ENCODE data around the gene ATP5ME. TPM values are rescaled to one million over a fixed set of nuclear protein-coding genes. Genes with fewer than 3 reads are reported as not detected.

The ATP5ME gene
- total RNA-seq, 2 experiments from 2014 or later: 254 to 257 TPM

DNA sequence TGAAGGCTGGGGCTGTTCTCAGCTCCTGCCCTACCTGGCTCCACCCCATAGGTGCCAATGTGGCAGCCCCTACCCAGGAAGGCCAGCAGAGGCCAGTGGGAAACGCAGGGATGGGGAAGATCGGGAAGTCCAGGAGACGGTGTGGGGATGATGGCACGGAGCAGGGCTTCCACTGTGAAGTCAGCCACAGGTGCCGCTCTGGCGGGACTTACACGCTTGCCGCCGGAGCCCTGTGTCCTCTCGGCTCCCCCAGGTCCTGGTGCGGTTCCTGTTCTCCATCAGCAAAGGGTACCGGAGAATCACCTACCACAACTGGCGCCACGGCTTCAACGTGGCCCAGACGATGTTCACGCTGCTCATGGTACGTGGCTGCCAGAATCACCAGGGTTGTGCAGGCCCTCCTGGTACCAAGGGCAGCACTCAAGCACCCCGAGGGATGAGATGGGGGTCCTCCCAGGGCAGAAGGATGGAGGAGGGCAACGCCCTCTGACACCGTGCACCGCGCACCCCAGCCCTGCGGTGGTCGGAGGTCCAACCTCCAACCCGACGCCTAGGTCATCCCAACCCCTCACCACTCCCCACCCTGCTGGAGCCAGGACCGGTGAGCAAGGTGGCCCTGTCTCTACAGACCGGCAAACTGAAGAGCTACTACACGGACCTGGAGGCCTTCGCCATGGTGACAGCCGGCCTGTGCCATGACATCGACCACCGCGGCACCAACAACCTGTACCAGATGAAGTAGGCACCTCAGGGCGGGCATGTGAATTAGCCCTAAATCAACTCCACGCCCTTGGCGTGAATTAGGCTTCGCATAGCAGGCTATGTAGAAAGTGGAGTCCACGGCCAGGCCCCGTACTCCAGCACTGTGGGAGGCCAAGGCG is 12.0 kb downstream of the ATP5ME start:
- intact Hi-C loops (cut with micrococcal nuclease): loop anchor here (5.0 kb wide), 1 partner anchor 540 kb away; the partner anchor contains the start of gene ZNF718
- Mint-ChIP-seq H3K4me3 (peak overlapping the region; percentile 41), H3K9me3 (no peaks in the 10 kb centered on the region), H3K4me1 (ENCODE audit: low read depth) (peaks cover 18% of the 10 kb centered on the region), H3K27ac (no peak overlapping the region), H3K36me3 (ENCODE audit: low read depth) (peaks cover 6% of the 10 kb centered on the region), H3K27me3 (ENCODE audit: low read depth) (no peaks in the 10 kb centered on the region)
- CTCF ChIA-PET: no interaction called here
- peak; percentile 3 for DNase-seq

DNA sequence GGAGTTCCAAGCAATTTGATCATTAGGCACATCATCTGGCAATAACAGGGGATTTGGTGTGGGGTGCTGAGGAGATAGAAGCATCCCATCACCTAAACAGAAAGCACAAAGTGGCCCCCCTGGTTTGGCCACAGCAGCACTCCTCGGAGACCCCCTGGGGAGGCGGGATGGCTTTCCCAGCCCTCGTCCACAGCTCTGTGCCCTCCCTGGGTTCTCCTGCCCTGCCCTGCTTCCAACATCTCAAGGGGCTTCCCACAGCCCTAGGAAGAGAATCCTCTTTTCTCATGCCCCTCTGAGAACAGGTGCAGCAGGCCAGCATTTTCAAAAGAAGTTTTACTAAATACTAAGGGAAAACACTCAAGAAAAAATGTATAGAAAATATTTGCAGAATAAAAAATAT is 12.8 kb downstream of the ATP5ME start:
- Mint-ChIP-seq H3K27me3 (ENCODE audit: low read depth) (no peaks in the 10 kb centered on the region), H3K9me3 (no peaks in the 10 kb centered on the region), H3K27ac (no peak overlapping the region), H3K4me3 (no peak overlapping the region), H3K36me3 (ENCODE audit: low read depth) (peaks cover 6% of the 10 kb centered on the region), H3K4me1 (ENCODE audit: low read depth) (peaks cover 18% of the 10 kb centered on the region)
- CTCF ChIA-PET: no interaction called here
- no peak for DNase-seq
- intact Hi-C loops (cut with micrococcal nuclease): loop anchor here (5.0 kb wide), 1 partner anchor 539 kb away; the partner anchor contains the start of gene ZNF718

DNA sequence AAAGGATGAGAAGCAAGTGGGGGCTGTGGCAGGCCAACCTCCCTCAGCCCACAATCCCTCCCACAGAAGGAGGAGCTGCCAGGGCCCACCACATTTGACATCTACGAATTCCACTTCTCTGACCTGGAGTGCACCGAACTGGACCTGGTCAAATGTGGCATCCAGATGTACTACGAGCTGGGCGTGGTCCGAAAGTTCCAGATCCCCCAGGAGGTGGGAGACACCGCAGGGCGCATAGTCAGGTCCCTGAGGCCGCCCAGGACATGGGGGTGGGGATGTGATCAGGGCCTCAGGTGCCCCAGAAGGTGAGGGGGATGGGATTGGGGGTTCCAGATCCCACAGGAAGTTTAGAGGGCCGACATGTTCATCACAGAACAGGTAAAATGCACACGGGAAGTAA is 13.7 kb downstream of the ATP5ME start:
- no peak overlapping the region for H3K4me3 Mint-ChIP-seq

DNA sequence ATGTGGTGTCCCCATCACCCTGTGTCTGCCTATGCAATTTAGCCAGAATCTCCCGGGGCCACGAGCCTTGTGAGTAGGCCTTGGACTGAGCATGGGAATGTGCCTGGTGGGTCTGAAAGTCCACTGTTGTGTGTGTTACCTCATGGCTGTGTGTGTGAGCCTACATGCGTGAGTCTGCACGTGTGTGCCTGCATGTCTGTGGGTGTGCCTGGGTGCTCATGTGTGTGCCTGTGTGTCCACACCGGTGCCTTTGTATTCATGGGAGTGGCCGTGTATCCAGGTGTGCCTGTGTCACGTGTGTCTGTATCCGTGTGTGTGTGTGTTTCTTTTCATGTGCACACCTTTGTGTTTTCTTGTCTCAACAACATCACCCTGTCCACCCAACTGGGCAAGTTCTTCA is 14.2 kb downstream of the ATP5ME start:
- Mint-ChIP-seq H3K4me3 (no peak overlapping the region), H3K4me1 (ENCODE audit: low read depth) (peaks cover 11% of the 10 kb centered on the region), H3K27me3 (ENCODE audit: low read depth) (no peaks in the 10 kb centered on the region), H3K36me3 (ENCODE audit: low read depth) (peaks cover 6% of the 10 kb centered on the region), H3K9me3 (no peaks in the 10 kb centered on the region), H3K27ac (no peak overlapping the region)
- CTCF ChIA-PET: no interaction called here
- DNase-seq: no peak
- intact Hi-C loops (cut with micrococcal nuclease): loop anchor here (5.0 kb wide), 1 partner anchor 538 kb away; the partner anchor contains the start of gene ZNF718

More for the DNA sequence above, 13.7 kb downstream of the ATP5ME start:
- peaks cover 16% of the 10 kb centered on the region for H3K4me1 Mint-ChIP-seq (ENCODE audit: low read depth)
- intact Hi-C loops (cut with micrococcal nuclease): loop anchor here (5.0 kb wide), 1 partner anchor 538 kb away; the partner anchor contains the start of gene ZNF718
- H3K27me3 Mint-ChIP-seq (ENCODE audit: low read depth): no peaks in the 10 kb centered on the region
- CTCF ChIA-PET: no interaction called here
- peaks cover 6% of the 10 kb centered on the region for H3K36me3 Mint-ChIP-seq (ENCODE audit: low read depth)
- DNase-seq: no peak
- H3K27ac Mint-ChIP-seq: no peak overlapping the region
- no peaks in the 10 kb centered on the region for H3K9me3 Mint-ChIP-seq

DNA sequence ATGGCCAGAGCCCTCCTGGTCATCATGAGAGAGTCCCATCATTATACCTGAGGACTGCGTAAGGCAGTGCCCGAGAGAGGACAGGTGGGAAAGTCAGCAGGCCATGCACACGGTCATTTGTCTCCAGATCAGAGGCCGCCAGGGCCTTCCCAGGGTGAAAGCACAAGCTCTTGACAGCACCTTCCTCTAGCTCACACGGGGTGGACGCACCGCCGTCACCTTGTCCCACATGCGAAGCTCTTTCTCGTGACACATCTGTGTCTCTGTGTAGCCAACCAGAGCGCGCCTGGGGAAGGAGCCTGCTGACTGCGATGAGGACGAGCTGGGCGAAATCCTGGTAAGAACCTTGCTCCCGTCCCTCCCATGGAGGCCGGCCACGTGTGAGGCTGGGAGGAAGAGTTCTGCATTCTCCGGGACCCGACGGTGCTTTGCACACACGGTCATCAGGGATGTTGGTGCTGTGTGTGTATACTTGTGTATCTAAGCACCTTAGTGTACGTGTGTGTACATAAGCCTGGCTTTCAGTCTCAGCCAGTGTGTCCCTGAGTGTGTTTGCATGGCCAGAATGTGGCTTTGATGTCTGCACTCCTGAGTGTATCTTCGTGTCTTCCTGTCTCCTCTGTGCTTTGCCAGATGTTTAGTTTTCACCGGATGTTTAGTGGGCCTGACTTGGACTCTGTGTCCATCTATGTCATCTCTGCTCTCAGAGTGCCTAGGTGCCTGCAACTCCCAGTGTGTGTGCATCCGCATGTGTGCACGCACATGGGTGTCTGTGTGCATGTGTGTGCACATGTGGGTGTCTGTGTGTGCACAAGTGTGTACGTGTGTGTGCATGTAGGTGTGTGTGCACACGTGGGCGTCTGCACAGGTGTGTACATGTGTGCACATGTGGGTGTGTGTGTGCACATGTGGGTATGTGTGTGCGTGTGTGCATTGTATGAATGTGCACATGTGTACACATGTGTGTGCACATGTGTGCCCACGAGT is 15.1 kb downstream of the ATP5ME start:
- Mint-ChIP-seq H3K36me3 (ENCODE audit: low read depth) (peaks cover 6% of the 10 kb centered on the region), H3K27me3 (ENCODE audit: low read depth) (no peaks in the 10 kb centered on the region), H3K4me1 (ENCODE audit: low read depth) (peaks cover 6% of the 10 kb centered on the region), H3K4me3 (no peak overlapping the region), H3K27ac (no peak overlapping the region), H3K9me3 (no peaks in the 10 kb centered on the region)
- intact Hi-C loops (cut with micrococcal nuclease): no loop called here
- DNase-seq: no peak
- CTCF ChIA-PET: interaction anchor here (0.7 kb wide), 1 partner anchor 56 kb away, joined by 3 read pairs; no protein-coding TSS in a partner anchor

DNA sequence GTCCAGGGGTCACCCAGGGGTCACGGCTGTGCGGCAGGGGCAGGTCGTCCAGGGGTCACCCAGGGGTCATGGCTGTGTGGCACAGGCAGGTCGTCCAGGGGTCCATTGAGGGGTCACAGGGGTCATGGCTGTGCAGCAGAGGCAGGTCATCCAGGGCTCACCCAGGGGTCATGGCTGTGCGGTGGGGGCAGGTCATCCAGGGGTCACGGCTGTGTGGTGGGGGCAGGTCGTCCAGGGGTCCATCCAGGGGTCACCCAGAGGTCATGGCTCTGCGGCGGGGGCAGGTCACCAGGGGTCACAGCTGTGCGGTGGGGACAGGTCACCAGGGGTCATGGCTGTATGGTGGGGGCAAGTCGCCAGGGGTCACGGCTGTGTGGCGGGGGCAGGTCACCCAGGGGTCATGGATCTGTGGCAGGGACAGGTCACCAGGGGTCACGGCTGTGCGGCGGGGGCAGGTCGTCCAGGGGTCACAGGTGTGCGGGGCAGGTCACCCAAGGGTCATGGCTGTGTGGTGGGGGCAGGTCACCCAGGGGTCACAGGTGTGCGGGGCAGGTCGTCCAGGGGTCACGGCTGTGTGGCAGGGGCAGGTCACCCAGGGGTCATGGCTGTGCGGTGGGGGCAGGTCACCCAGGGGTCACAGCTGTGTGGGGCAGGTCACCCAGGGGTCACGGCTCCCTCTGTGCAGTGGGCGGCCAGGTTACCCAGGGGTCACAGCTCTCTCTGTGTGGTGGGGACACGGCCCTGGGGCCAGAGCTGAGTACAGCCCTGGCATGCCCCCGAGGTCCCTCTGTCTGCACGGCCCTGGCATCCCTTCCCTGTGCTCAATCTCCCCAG is 16.0 kb downstream of the ATP5ME start:
- intact Hi-C loops (cut with micrococcal nuclease): no loop called here
- no peaks in the 10 kb centered on the region for H3K27me3 Mint-ChIP-seq (ENCODE audit: low read depth)
- H3K4me3 Mint-ChIP-seq: no peak overlapping the region
- H3K36me3 Mint-ChIP-seq (ENCODE audit: low read depth): peaks cover 6% of the 10 kb centered on the region
- peaks cover 5% of the 10 kb centered on the region for H3K4me1 Mint-ChIP-seq (ENCODE audit: low read depth)
- H3K27ac Mint-ChIP-seq: no peak overlapping the region
- no peak for DNase-seq
- no peaks in the 10 kb centered on the region for H3K9me3 Mint-ChIP-seq
- CTCF ChIA-PET: interaction anchor here (0.7 kb wide), 1 partner anchor 55 kb away, joined by 3 read pairs; no protein-coding TSS in a partner anchor

DNA sequence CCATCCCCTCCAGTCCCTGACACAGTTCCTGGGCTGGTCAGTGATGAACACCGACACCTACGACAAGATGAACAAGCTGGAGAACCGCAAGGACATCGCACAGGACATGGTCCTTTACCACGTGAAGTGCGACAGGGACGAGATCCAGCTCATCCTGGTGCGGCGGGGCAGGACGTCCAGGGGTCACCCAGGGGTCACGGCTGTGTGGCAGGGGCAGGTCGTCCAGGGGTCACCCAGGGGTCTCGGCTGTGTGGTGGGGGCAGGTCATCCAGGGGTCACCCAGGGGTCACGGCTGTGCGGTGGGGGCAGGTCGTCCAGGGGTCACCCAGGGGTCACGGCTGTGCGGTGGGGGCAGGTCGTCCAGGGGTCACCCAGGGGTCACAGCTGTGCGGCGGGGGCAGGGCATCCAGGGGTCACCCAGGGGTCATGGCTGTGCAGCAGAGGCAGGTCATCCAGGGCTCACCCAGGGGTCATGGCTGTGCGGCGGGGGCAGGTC is 16.7 kb downstream of the ATP5ME start:
- intact Hi-C loops (cut with micrococcal nuclease): no loop called here
- H3K27ac Mint-ChIP-seq: no peak overlapping the region
- DNase-seq: no peak
- no peaks in the 10 kb centered on the region for H3K4me1 Mint-ChIP-seq (ENCODE audit: low read depth)
- peaks cover 6% of the 10 kb centered on the region for H3K36me3 Mint-ChIP-seq (ENCODE audit: low read depth)
- no peaks in the 10 kb centered on the region for H3K27me3 Mint-ChIP-seq (ENCODE audit: low read depth)
- no peak overlapping the region for H3K4me3 Mint-ChIP-seq
- CTCF ChIA-PET: no interaction called here
- H3K9me3 Mint-ChIP-seq: no peaks in the 10 kb centered on the region

DNA sequence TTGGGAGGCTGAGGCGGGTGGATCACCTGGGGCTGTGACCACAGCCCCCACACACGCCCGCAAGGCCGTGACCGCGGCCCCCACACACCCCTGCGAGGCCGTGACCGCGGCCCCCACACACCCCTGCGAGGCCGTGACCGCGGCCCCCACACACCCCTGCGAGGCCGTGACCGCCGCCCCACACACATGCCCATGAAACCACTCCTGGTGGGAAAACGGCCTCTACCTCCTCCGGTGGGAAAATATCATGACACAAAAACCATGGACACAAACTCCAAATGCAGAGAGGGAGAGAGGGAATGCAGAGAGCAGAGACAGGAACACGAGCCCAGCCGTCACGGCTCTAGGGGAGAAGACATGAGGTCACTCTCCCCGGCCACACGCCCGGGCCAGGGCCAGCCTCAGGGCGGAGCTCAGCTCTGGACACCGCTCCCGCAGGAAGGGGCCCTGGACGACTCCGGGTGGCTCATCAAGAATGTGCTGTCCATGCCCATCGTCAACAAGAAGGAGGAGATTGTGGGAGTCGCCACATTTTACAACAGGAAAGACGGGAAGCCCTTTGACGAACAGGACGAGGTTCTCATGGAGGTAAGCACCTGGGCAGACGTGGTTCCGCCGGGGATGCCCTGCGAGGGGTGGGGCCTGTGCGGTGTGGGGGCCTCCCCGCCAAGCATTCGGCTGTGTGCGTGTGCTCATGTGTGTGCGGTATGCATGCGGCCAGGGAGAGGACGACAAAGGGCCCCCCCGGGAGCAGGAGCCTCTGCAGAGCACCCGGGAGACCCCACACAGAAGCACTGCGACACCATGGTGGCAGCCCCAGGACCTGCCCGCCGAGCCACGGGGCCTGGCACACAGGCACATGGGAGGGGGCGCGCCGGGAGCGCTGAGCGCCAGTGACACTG is 17.4 kb downstream of the ATP5ME start:
- H3K27ac Mint-ChIP-seq: no peak overlapping the region
- no peaks in the 10 kb centered on the region for H3K4me1 Mint-ChIP-seq (ENCODE audit: low read depth)
- no peak for DNase-seq
- intact Hi-C loops (cut with micrococcal nuclease): no loop called here
- H3K27me3 Mint-ChIP-seq (ENCODE audit: low read depth): no peaks in the 10 kb centered on the region
- CTCF ChIA-PET: no interaction called here
- no peak overlapping the region for H3K4me3 Mint-ChIP-seq
- peaks cover 6% of the 10 kb centered on the region for H3K36me3 Mint-ChIP-seq (ENCODE audit: low read depth)
- no peaks in the 10 kb centered on the region for H3K9me3 Mint-ChIP-seq

DNA sequence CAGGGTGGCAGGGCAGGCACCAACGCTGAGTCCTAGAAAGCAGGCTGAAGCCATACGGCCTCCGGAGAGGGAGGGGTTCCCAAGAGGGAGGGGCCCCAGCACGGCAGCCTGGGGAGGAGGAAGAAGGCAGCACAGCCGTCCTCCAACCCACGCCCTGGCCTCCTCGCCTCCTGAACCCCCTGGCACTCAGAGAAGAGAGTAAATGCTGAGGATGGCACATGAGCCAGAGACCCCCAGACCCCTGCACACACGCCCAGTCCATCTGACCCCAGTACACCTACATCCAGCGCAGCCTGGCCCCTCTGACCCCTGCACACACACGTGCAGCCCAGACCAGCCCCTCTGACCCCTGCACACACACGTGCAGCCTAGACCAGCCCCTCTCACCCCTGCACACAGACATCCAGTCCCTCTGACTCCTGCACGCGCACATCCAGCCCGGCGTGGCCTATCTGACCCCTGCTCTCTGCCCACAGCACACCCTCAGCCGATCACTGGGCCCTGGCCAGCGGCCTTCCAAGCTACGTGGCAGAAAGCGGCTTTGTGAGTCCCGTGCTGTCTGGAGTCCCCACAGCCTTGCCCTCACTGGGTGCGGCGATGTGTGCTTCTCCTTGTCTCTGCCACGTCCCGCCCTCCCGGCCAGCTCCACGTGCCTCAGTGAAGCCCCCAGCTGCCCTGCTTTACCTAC is 18.5 kb downstream of the ATP5ME start:
- CTCF ChIA-PET: no interaction called here
- Mint-ChIP-seq H3K36me3 (ENCODE audit: low read depth) (peaks cover 4% of the 10 kb centered on the region), H3K4me3 (no peak overlapping the region), H3K27me3 (ENCODE audit: low read depth) (no peaks in the 10 kb centered on the region), H3K4me1 (ENCODE audit: low read depth) (no peaks in the 10 kb centered on the region), H3K9me3 (no peaks in the 10 kb centered on the region), H3K27ac (no peak overlapping the region)
- no peak for DNase-seq
- intact Hi-C loops (cut with micrococcal nuclease): no loop called here

DNA sequence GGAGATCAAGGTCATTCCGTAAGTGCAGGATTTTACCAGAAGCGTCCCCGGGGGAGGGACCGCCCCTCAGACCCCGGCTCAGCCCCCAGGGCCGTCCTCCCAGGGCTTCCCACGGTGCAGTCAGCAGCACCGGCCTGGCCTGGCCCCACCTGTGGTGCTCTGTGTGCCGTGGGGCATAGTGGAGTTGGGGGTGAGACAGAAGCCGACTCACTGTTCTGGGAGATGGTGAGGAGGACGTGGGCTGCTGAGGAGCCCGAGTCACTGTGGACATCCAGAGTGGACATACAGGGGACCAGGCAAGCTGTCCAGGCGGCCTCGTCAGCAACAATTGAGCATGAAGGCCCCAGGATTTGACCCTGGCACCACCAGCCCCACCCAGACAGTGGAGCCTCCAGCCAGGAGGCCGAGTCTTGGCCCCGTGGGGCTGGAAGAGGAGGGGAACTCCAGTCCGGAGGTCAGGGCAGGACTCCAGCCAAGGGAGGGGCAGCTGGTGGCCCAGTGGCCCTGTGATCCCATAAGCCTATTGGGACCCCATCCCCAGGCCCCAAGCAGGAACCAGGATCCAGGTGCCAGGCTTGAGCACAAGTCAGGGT is 19.1 kb downstream of the ATP5ME start:
- H3K27me3 Mint-ChIP-seq (ENCODE audit: low read depth): no peaks in the 10 kb centered on the region
- no peaks in the 10 kb centered on the region for H3K4me1 Mint-ChIP-seq (ENCODE audit: low read depth)
- DNase-seq: no peak
- CTCF ChIA-PET: no interaction called here
- no peaks in the 10 kb centered on the region for H3K9me3 Mint-ChIP-seq
- H3K4me3 Mint-ChIP-seq: no peak overlapping the region
- H3K27ac Mint-ChIP-seq: no peak overlapping the region
- intact Hi-C loops (cut with micrococcal nuclease): no loop called here
- peaks cover under 1% of the 10 kb centered on the region for H3K36me3 Mint-ChIP-seq (ENCODE audit: low read depth)
